ENCODE results near the gene SCG5.
A peak's percentile ranks its signal among the peaks of the same experiment; 100 is the strongest.

Gene SCG5

GRCh38 chr15:32718821-32719716, 77.6 kb downstream of the SCG5 start:
- FAIRE-seq: no peak
- no peak for DNase-seq (ENCODE audit: insufficient read length, low spot score)

GRCh38 chr15:32721596-32721995, 80.1 kb downstream of the SCG5 start:
- DNase-seq (ENCODE audit: insufficient read length, low spot score): no peak
- no peak for FAIRE-seq

- no peak for FAIRE-seq
- no peak for DNase-seq (ENCODE audit: insufficient read length, low spot score)
These were observed 80.6 kb downstream of the SCG5 start for GRCh38 chr15:32722136-32722535.

GRCh38 chr15:32723171-32723948, 81.8 kb downstream of the SCG5 start:
- peak; percentile 68 for FAIRE-seq
- peak; percentile 50 for DNase-seq (ENCODE audit: insufficient read length, low spot score)

- FAIRE-seq (no peak), DNase-seq (ENCODE audit: insufficient read length, low spot score) (no peak)
These were observed 88.3 kb downstream of the SCG5 start for GRCh38 chr15:32729700-32730395.

GRCh38 chr15:32730677-32731654, 89.5 kb downstream of the SCG5 start:
- FAIRE-seq (no peak), DNase-seq (ENCODE audit: insufficient read length, low spot score) (no peak)

GRCh38 chr15:32732574-32733157, 91.2 kb downstream of the SCG5 start:
- FAIRE-seq: no peak
- no peak for DNase-seq (ENCODE audit: insufficient read length, low spot score)

GRCh38 chr15:32733281-32733680, 91.8 kb downstream of the SCG5 start:
- DNase-seq (ENCODE audit: insufficient read length, low spot score): no peak

GRCh38 chr15:32735989-32736700, 94.6 kb downstream of the SCG5 start:
- FAIRE-seq: no peak
- DNase-seq (ENCODE audit: insufficient read length, low spot score): no peak

More at GRCh38 chr15:32733281-32733680, 91.8 kb downstream of the SCG5 start:
- FAIRE-seq: no peak

GRCh38 chr15:32736701-32737061, 95.2 kb downstream of the SCG5 start:
- DNase-seq (ENCODE audit: insufficient read length, low spot score) (no peak), FAIRE-seq (no peak)

GRCh38 chr15:32737304-32737703, 95.8 kb downstream of the SCG5 start:
- FAIRE-seq: no peak
- no peak for DNase-seq (ENCODE audit: insufficient read length, low spot score)

GRCh38 chr15:32738666-32739065, 97.2 kb downstream of the SCG5 start:
- no peak for DNase-seq (ENCODE audit: insufficient read length, low spot score)
- FAIRE-seq: no peak

GRCh38 chr15:32739522-32740063, 98.1 kb downstream of the SCG5 start:
- FAIRE-seq: no peak
- DNase-seq (ENCODE audit: insufficient read length, low spot score): no peak

GRCh38 chr15:32743411-32744140, 102.1 kb downstream of the SCG5 start:
- FAIRE-seq (no peak), DNase-seq (ENCODE audit: insufficient read length, low spot score) (no peak)

GRCh38 chr15:32746116-32746857, 104.8 kb downstream of the SCG5 start:
- FAIRE-seq (no peak), DNase-seq (ENCODE audit: insufficient read length, low spot score) (no peak)

Data from GM19239 (cell line).